GM18861 (cell line): Measurements from ENCODE around the gene BSPRY.

Experiments used
- ATAC-seq: cut with Tn5 transposase; IDR thresholded peaks from one replicate; pipeline ENCODE4 v1.9.1; 2021; ENCODE audit not compliant: unreplicated experiment

Gene BSPRY

GRCh38 chr9:113349445-113350094 is at the start of gene BSPRY:
BSPRY (plus strand) TSS chr9:113349541; CDS start chr9:113349580, 39 bp downstream.
- no peak for ATAC-seq

DNA sequence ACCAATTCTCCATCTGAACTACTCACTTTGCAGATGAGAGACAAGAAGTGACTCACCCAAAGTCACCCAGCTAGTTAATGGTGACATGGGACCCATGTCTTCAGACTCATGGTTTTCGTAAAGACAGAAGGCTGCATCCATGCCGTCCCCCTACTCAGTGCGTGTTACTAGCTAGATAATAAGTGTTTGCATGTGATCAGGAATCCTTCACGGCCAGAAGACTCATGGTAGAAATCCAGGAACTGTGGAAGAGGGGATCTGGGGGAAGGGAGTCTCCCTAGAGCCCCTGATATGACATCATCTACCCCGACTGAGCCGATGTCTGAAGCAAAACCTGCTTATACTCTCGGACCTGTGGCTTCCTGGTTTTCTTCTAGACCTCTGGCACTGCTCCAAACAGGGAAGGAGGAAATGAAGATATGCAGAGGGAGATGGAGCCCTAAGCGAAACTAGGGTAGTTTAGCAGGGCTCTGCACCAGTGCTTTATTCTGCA is 49.5 kb upstream of the BSPRY start:
- ATAC-seq: no peak

DNA sequence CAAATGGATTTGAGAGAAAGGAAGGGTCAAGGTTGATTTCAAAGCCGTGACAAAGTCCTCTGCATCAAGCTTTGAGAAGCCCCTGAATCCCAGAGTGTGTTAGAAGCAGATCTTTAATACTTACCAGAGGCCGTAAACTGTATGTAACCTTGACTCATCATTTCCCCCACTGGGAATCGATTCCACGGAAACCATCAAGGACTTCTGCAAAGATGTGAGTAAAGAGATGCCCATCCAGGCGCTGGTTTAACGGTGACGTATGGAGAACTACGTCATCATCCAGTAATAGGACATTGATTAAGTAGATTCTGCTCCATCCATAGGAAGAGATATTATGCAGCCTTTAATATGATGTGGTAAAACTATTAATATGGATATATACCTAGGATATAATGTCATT is 47.8 kb upstream of the BSPRY start:
- ATAC-seq: no peak

- ATAC-seq: no peak
These were observed 46.4 kb upstream of the BSPRY start, which contains the start of gene RNF183 for GRCh38 chr9:113302792-113303418. RNF183 (minus strand) TSS chr9:113303376; CDS start chr9:113298184, 5,192 bp downstream.

GRCh38 chr9:113306566-113306965 is 42.8 kb upstream of the BSPRY start:
- ATAC-seq: no peak

GRCh38 chr9:113307396-113307975 is 41.9 kb upstream of the BSPRY start:
- no peak for ATAC-seq

DNA sequence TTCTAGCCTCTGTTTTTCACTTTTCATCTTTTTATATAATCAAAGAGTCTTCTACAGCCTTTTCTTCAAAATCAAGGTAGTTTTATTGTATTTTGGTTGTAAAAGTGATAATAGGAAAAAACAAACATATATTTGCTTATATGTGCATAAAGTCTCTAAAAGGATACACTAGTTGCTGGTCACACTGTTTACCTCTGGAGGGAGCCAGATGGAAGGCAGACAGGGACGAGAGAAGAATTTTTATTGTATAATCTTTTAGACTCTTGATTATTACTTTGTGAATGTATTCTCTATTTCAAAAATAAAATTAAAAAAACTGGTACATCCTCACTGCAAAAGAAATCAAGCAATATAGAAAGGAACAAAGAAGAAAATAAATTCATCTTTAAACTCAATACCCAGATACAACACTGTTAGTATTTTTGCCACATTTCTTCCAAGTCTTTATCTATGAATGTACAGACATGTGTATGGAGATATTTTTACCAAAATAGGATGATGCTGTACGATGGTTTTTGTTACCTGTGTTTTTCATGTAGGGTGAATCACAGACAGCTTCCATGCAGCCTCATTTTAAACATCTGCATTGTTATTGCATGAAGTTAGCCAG is 40.0 kb upstream of the BSPRY start:
- peak; percentile 48 for ATAC-seq

DNA sequence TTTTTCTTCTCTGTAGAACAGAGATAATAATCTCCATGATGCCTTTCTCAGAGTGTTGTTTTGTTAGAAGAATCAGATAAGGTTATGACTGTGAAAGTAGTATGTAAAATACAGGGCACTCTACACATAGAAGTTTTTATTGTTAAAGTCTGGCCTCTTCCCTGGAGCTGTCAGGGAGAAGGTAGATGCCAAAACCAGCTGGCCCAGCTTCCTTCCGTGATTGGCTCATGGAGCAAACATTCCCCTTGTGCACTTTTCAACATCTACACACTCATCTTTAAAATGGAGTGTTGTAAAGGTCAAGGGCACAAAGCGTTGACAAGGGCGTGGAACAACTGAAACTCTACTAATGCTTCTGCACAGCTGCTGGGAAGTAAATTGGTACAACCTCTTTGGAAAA is 38.8 kb upstream of the BSPRY start:
- no peak for ATAC-seq

DNA sequence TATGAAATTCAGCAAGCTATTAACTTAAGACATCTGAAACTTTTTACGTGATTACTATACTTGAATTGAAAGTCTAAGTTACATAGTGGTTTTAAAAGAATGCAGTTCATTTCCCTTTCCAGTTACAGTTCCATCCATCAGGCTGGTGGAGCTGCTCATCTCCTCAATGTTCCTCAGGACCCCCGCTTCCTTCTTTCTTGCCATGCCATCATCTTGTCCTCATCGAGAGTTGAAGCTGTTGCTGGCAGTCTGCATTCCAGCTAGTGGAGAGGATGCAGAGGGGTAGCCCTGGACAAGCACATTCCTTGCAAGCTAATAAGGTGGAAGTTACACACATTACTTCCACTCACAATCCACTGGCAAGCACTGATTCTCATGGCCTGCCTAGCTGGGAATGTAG is 37.4 kb upstream of the BSPRY start:
- ATAC-seq: no peak

GRCh38 chr9:113313261-113313660 is 36.1 kb upstream of the BSPRY start:
- ATAC-seq: no peak

GRCh38 chr9:113315231-113315630 is 34.1 kb upstream of the BSPRY start:
- ATAC-seq: no peak

DNA sequence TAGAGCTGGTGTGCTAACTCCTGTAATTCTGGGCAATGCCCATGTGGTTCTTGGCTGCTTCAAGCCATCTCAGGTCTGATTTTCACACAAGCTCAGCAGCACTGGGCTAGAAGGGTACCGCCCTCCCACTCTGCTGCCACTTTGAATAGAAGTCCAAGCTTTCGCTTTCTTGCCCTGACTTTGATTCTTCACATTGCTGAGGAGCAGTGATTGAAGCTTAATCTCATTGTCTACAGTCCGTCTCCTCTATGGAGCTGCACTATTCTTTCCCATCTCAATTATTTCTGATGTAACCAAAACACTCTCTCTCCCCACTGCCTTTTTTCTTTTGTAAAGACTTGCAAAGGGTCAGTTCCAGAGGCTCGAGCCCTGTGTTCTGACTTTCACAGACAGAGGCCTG is 33.3 kb upstream of the BSPRY start:
- no peak for ATAC-seq

DNA sequence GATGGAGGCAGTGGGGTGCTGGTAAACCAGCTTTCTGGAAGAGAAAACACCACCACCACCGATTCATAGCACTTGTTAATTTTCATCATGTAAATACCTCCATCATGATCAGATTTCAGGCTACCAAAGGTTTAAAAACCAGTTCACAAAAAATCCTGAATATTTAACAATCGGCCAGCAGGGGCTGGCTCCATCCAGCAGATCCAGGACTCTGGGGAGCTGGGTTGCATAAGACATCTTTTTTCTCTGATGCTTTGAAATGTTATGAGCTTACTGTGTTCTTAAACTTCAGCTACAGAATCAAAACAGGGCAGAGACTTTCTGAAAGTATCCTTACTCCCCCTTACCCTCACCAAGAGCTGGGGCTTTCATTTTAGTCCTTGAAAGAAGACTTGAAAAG is 31.6 kb upstream of the BSPRY start:
- no peak for ATAC-seq

DNA sequence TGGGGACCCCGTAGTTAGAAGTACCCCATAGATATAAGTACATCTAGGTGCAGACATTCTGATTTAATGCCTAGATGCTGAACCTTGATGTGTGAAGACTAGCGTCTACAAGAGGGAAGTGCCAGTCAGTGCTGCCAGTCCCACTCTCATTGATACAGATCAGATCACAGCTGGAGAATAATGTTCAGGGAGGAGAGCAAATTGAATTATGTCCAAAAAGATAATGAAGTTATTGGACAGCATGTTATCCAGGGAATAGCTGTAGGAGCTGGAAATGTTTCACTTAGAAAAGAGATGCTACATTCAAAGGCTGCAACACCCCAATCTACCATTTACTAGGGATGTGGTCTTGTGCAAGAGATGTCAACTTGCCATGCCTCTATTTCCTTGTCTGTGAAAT is 30.3 kb upstream of the BSPRY start:
- ATAC-seq: no peak

DNA sequence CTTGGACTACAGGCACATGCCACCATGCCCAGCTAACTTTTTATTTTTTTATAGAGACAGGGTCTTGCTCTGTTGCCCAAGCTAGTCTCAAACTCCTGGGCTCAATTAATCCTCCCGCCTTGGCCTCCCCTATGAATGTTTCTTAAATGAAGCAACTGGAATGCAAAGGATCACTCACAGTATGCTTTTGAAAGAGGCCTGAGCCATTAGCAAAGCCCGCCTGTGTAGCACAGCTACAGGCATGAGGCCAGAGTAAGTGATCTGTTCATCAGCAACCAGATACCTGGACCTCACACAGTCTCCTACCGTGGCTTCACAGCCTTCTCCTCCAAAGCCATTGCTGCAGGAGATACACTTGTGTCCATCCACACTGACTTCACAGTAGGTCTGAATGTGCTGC is 29.3 kb upstream of the BSPRY start:
- ATAC-seq: no peak

- ATAC-seq: no peak
These were observed 26.7 kb upstream of the BSPRY start for GRCh38 chr9:113322671-113323070.

GRCh38 chr9:113326230-113326629 is 23.1 kb upstream of the BSPRY start:
- ATAC-seq: no peak

GRCh38 chr9:113328045-113328782 is 21.1 kb upstream of the BSPRY start:
- ATAC-seq: no peak

GRCh38 chr9:113331780-113332179 is 17.6 kb upstream of the BSPRY start:
- no peak for ATAC-seq

GRCh38 chr9:113337714-113338113 is 11.6 kb upstream of the BSPRY start:
- no peak for ATAC-seq

DNA sequence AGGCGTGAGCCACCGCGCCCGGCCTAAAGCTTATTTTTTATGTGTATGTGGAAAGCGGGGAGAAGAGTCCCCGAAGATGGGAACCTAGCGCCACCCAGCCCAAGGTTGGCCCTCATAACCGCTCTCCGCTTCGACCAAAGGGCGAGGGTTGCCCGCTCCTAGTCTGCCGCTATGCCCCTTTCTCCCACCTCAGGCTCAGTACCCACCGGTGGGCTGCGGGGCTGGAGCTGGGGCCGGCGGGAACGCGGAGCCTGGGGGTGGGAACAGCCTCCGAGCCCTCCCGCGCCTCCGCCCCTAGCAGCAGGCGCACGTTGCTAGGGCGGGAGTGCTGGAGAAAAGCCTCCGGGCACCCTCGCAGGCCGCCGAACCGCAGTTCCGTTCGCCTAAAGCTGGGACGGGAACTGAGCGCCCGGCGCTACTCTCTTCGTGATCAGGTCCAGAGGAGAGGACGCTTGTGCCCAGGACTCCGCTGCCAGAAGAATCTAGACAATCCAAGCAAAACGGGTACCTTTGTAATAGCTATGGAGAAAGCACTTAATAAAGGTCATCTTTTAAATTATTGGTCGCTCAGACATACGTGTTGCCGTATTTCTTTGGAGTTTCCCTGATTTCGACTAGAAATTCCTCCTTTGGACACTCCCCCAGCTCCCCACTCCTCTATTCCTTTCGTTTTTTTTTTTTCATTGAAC is 9.2 kb upstream of the BSPRY start, which contains the start of gene WDR31:
Gene WDR31 (minus strand): TSS at position 265 of the 689 bp plus-strand sequence. CDS start 8,253 bp downstream, outside the sequence.
- ATAC-seq: peak; percentile 98
